Globus pallidus (tissue), 1 donor: ENCODE data around the gene ELK1.
"Not testable (repeated sequence)": the region's sequence is repeated elsewhere in the genome, so short reads cannot be mapped to it uniquely, and the experiment has no call there.

Experiments
- DNase-seq: peaks from one replicate; pipeline ENCODE4 v3.0.0-alpha.2; 2015; ENCODE audit warnings: low spot score

ELK1 gene

DNA sequence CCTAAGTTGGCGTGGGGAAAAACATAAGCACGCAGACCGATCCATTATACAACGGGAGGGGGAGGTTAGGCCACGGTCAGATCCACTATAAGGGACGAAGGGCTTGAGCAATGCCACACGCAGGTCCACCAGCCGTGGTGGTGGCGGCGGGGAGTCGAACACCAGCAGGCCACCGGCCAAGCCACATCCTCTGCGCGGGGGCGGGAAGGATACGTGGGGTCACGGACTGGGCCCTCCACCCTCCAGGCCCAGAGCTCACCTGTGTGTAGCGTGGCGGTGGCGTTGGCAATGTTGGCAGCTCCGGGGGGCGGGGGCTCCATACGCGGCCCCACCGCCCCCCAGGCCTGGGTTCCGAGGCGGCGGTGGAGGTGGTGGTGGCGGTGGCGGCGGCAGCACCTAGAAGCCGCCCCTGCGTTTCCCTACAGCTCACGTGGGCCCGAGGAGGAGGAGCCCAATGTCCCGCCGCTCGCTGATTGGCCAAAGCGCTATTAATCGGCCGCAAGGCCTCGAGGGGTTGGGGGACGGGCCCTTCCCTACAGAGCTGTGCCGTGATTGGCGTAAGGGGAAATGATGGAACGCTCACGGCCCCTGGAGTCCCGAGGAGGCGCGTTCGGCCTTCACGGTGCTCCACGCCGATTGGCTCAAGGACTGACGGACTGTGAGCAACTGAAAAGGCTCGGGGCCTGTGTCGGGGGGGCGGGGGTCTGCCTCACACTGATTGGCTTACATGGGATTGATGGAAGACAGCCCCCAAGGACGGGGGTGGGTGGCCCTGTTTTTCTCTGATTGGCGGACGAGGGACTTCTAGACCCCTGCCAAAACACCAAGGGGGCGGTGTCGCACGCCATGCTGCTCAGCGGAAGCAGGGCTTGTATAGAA lies at the start of gene ELK1:
Gene ELK1 (minus strand): TSS at position 400 of the 879 bp plus-strand sequence. CDS start 9,122 bp downstream, outside the sequence.
- DNase-seq, result peak; percentile 98

DNA sequence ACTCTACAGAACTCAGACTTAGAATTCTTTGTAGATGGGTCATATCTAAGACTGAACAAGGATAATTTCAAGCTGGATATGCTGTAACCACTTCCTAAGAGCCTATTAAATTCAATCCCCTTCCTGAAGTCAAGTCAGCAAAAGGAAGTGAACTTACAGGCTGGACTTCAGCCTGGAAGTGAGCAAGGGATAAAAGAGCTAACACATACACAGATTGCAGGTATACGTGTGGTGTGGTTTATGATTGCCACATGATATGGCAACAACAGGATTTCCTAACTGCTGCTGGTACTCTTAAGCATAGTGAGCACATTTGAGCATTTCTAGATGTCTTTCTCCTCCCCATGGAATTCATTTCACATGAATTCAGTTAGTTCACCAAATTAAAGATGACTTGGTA lies 46.8 kb upstream of the ELK1 start:
- no peak for DNase-seq

- no peak for DNase-seq
Measured at GRCh38 chrX:47690175-47690574, 39.8 kb upstream of the ELK1 start.

DNA sequence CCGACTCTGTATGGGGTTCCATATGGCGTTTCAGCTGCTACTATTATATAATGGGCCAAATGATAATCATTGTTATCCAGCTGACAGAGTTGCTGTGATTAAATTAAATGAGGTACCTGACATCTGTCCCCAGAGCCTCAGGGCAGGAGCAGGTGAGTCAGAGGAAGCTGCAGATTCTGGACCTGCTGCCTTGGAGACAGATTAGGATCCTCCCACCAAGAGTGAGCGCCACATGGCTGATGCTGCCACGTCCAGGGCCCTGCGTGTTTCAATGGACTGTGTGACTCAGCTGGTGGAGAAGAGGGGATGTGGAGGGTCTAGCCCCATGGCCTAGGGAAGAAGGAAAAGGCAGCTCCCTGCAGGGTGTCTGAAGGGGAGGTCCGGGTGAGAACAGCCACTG lies 36.9 kb upstream of the ELK1 start:
- DNase-seq, result no peak

- DNase-seq, result no peak
Measured at GRCh38 chrX:47683829-47684205, 33.5 kb upstream of the ELK1 start.

DNA sequence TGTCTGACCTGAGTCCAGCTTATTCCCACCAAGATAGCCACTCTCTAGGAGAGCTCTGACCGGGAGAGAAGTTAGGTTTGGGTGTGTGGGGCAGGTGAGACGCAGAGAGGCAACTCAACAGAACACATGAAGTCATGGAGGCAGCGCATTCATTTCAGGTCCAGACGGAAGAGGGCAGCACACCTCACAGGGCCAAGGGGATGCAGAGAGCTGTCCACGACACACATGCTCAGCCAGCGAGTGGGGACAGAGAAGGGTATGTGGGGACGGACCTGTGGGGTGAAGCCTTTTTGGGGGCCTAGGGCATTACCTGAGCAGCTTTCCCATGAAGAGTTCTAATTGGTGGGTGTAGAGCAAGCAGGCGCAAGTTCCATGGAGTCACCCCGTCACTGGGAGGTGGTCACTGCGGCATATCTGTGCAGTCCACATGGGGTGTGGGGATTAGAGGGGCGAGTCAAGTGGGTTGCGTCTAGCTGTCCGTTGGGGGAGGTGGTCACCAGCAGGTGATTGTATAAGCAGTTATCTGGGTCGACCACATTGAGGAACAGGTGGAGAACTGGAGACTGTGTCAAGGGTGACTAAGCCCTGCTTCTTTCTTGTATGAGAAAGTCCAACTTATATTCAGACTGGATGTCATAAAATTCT lies 32.9 kb upstream of the ELK1 start:
- no peak for DNase-seq

DNA sequence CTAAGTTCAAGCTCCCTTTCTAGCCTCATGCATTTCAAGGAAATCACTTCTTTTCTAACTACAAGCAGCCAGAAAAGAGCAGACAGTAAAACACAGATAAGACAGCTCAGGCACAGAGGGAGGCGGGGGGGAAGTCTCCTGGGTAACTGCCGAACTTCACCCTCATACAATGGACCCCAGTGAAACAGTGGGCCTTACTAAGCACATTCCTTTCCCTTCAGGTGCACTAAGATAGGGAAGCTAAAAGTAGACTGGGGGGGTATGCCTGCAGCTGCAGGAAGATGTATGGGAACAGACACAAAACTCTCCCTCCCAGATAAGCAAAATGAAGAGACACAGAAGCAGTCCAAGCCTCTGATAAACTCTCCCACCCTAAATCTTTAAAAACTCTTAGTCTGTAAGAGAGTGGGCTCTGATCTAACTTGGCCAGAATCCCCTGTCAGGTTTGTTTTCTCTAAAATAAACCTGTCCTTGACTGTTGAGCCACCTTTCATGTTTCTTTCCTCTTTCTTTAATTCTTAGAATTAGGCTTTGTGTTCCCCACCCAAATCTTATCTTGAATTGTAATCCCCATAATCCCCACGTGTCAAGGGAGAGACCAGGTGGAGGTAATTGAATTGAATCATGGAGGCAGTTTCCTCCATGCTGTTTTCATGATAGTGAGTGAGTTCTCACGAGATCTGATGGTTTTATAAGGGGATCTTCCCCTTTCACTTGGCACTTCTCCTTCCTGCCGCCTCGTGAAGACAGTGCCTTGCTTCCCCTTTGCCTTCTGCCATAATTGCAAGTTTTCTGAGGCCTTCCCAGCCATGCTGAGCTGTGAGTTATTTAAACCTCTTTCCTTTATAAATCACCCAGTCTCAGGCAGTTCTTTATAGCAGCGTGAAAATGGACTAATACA lies 25.8 kb upstream of the ELK1 start:
- not testable (repeated sequence) for DNase-seq

GRCh38 chrX:47674776-47675175 lies 24.4 kb upstream of the ELK1 start:
- DNase-seq, result no peak

GRCh38 chrX:47665797-47666196 lies 15.4 kb upstream of the ELK1 start:
- DNase-seq, result not testable (repeated sequence)

DNA sequence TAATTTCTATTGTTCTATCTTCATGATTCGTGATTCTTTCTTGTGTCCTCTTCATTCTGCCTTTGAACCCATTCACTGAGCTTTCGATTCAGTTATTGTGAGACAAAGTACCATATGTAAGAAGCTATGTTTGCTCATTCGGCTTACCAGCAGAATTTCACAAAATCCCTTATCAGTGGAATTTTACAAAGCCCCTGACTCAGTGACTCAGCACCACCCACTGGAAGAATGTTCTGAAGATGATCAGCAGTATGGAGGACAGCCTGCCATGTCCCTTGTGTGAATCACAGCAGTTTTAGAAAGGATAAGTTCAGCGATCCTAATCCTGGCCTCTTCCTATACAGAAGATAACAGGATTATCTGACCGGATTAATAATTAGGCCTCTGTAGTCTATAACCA lies 14.4 kb upstream of the ELK1 start:
- DNase-seq, result no peak

- no peak for DNase-seq
Measured at GRCh38 chrX:47662144-47662657, 11.8 kb upstream of the ELK1 start.

DNA sequence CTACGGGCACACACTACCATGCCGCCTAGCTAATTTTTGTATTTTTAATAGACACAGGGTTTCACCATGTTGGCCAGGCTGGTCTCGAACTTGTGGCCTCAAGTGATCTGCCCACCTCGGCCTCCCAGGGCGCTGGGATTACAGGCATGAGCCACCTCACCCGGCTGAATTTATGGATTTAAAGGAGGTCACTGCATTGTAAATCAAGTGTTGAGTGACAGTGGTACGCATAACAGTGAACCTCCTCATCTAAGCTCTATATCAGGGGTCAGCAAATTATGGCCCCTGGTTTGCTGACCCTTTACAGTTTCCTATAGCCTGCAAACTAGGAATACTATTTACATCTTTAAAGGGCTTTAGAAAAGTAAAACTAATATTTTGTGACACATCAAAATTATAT lies 11.2 kb upstream of the ELK1 start:
- no peak for DNase-seq

GRCh38 chrX:47659421-47659726 lies 9.0 kb upstream of the ELK1 start:
- no peak for DNase-seq

GRCh38 chrX:47658684-47659420 lies 8.5 kb upstream of the ELK1 start, which contains the start of gene UXT:
Gene UXT, minus strand, starts transcription at chrX:47659180. Its CDS starts 253 bp downstream, at chrX:47658927.
- DNase-seq, result peak; percentile 88

- no peak for DNase-seq
Measured at GRCh38 chrX:47658301-47658683, 7.9 kb upstream of the ELK1 start.

DNA sequence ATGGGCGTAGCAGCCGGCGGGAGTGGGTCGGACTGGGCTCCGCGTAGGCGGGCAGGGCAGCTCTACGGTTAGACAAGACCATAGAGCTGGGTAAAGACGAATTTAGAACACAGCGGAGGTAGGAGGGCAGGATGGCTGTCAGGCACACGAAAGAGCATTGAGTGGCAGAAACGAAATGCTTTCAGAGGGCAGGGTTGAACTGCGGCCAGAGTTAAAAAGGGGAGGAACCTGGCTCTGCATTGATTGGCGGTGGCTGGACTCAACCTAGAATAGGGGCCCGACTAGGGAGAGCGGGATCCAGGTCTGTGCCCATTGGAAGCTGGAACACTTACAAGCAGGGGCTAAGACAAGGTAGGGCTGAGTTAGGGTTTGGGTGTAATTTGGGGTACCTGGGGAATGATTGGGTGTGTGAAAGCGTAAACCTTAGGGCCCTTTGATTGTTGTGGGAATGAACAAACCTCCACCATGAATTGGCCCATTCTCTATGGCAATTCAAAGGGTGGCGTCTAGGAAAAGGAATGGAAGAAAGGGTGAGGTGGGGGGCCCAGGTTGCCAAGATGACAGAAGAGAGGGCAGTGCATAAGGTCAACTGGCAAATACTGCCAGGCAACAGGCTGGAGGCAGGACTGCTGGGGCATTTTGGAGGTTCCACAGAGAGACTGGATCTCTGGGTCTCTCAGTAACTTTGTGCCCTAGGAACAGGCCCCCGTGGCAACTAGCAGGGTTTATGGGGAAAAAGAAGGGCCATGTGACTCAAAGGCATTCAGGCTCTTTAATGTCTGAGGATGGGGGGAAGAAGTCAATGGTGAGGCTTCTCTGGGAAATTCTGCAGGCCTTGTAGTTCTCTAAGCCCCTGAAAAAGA lies 911 bp upstream of the ELK1 start:
- no peak for DNase-seq

- no peak for DNase-seq
Measured at GRCh38 chrX:47649781-47650163, 591 bp downstream of the ELK1 start.

GRCh38 chrX:47649271-47649670 lies 1.1 kb downstream of the ELK1 start:
- no peak for DNase-seq

GRCh38 chrX:47648376-47648775 lies 2.0 kb downstream of the ELK1 start:
- no peak for DNase-seq

DNA sequence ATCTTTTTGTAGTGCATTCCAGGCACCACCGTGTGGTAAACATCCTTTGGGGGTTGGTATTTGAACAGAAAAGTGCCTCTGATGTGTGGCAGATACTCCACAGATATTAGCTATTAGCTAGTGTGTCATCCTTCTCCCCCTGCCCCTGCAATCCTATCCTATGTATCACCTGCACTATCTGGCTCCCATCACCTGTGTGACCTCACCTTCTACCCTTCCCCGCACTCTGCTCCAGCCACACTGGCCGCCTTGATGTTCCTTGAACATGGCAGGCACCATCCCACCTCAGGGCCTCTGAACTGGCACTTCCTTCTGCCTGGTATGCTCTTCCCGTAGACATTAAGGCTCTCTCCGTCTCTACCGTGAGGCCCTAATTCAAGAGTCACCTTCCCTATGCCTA lies 3.7 kb downstream of the ELK1 start:
- DNase-seq, result no peak

GRCh38 chrX:47645530-47645929 lies 4.8 kb downstream of the ELK1 start:
- DNase-seq, result no peak
